ENCODE data around the gene B3GAT1.

- TF ChIP-seq CTCF (IDR thresholded peaks at IDR 0.05) (no peak), NRF1 (IDR thresholded peaks at IDR 0.05; ENCODE audit: low read depth, low read length) (no peak), USF2 (IDR thresholded peaks at IDR 0.05; ENCODE audit: borderline replicate concordance, low read depth, low read length) (no peak), MAX (IDR thresholded peaks at IDR 0.05; ENCODE audit: low read depth) (no peak), RFX5 (IDR thresholded peaks at IDR 0.05; ENCODE audit: low read length) (no peak), TCF12 (IDR thresholded peaks at IDR 0.05) (no peak), TAF1 (IDR thresholded peaks at IDR 0.05; ENCODE audit: borderline replicate concordance, low read depth, low read length) (no peak), JUND (IDR thresholded peaks at IDR 0.05) (no peak)
These were observed 17.0 kb downstream of the B3GAT1 start for GRCh38 chr11:134395002-134395401.

Data from SK-N-SH (cell line).